A673 (cell line): ENCODE data around the gene KCNA3. TPM values are rescaled to one million over a fixed set of nuclear protein-coding genes. Genes with fewer than 3 reads are reported as not detected.

Experiments used
- BruUV-seq: library from RNA; stranded (reverse); fragments of 400-500 nt; replicated peaks from 2 replicates; lab custom pipeline; 2021; lab: Mats Ljungman, UMichigan
- CTCF ChIA-PET: fragments of 300-600 bp; sonication (Branson Sonifier 250); formaldehyde crosslinking; loops from one replicate; lab custom pipeline; 2022; ENCODE audit warnings: antibody characterized with exemption; lab: Charles Lee
- POLR2A ChIA-PET: fragments of 300-600 bp; sonication (Branson Sonifier 250); formaldehyde crosslinking; loops from one replicate; lab custom pipeline; 2022; ENCODE audit warnings: antibody characterized with exemption; ENCODE audit not compliant: low non-redundant PET; lab: Charles Lee
- DNase-seq: peaks from one replicate; pipeline ENCODE4 v3.0.0-alpha.2; 2015; ENCODE audit warnings: low spot score
- H3K27ac ChIP-seq: fragments of 200-600 bp; sonication (generic); 2 replicates; pipeline ENCODE4 v1.5.1; 2016; ENCODE audit warnings: mixed run types, low read depth, mild to moderate bottlenecking, mixed read lengths, antibody characterized with exemption, low read length; ENCODE audit not compliant: poor library complexity, severe bottlenecking
- H3K27me3 ChIP-seq: fragments of 200-600 bp; sonication (generic); replicated peaks from 2 replicates; pipeline ENCODE4 v1.6.1; 2017; ENCODE audit warnings: mixed run types, low read depth, mild to moderate bottlenecking, mixed read lengths, antibody characterized with exemption, low read length; ENCODE audit not compliant: insufficient read depth, poor library complexity
- H3K36me3 ChIP-seq: fragments of 200-600 bp; sonication (generic); 2 replicates; pipeline ENCODE4 v1.6.1; 2016; ENCODE audit warnings: mixed run types, mild to moderate bottlenecking, mixed read lengths, antibody characterized with exemption, low read length; ENCODE audit not compliant: insufficient read depth, poor library complexity, severe bottlenecking
- H3K4me1 ChIP-seq: fragments of 200-600 bp; sonication (generic); 2 replicates; pipeline ENCODE4 v1.6.1; 2017; ENCODE audit warnings: mixed run types, mild to moderate bottlenecking, mixed read lengths, antibody characterized with exemption, low read length; ENCODE audit not compliant: insufficient read depth, poor library complexity, severe bottlenecking
- H3K4me3 ChIP-seq: fragments of 200-600 bp; sonication (generic); 2 replicates; pipeline ENCODE4 v1.5.1; 2016; ENCODE audit warnings: low read depth, mixed run types, mild to moderate bottlenecking, mixed read lengths, low read length; ENCODE audit not compliant: poor library complexity, severe bottlenecking
- H3K9me3 ChIP-seq: fragments of 200-600 bp; sonication (generic); 2 replicates; pipeline ENCODE4 v1.6.1; 2016; ENCODE audit warnings: mixed run types, low read depth, mild to moderate bottlenecking, mixed read lengths, antibody characterized with exemption, low read length; ENCODE audit not compliant: poor library complexity, severe bottlenecking
- EZH2 ChIP-seq: fragments of 200-600 bp; sonication (generic); IDR thresholded peaks from 2 replicates; pipeline ENCODE4 v1.6.1; 2017; ENCODE audit warnings: borderline replicate concordance, low read depth, mild to moderate bottlenecking, mixed read lengths, antibody characterized with exemption, low read length; ENCODE audit not compliant: poor library complexity, severe bottlenecking
- intact Hi-C: fragments of 100-400 bp; cut with micrococcal nuclease; formaldehyde crosslinking; loops from one replicate; pipeline ENCODE4 v1.10.0; 2022; ENCODE audit not compliant: unreplicated experiment
- total RNA-seq: library from RNA; stranded (reverse); gene quantifications from 2 replicates; pipeline ENCODE4 v1.2.3, GENCODE V29; 2021
- TF ChIP-seq, protein P1 (sequence below): fragments of 300-800, 200-600 bp; sonication (generic); conservative IDR thresholded peaks from 2 replicates; pipeline ENCODE4 v1.5.1; 2017; ENCODE audit warnings: low read depth, mild to moderate bottlenecking, antibody characterized with exemption, low read length, moderate library complexity, mixed read lengths

Gene KCNA3
- total RNA-seq, 1 experiment from 2014 or later: 0.43 TPM

DNA sequence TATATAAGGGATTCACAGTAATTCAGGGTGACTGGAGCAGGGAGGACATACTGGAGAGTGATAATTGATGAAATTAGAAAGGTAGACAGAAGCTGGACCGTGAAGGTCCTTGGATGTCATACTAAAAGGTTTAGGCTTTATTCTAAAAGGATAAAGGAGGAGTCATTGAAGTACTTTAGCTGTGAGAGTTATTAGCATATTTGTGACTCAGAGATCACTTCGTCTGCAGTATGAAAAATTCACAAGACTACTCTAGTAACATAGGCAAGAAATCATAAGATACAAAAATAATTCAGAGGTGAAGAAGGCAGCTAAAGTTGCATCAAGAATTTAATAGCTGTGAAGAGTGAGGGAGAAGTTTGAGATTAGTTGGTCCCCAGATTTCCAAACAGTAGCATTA is 26.3 kb downstream of the KCNA3 start:
- Histone ChIP-seq H3K27me3 (peaks cover 18% of the 10 kb centered on the region), H3K36me3 (no peaks in the 10 kb centered on the region), H3K4me1 (peaks cover 51% of the 10 kb centered on the region), H3K4me3 (no peak overlapping the region), H3K9me3 (no peaks in the 10 kb centered on the region), H3K27ac (no peak overlapping the region)
- no TSS peak for BruUV-seq
- no peak for TF ChIP-seq EZH2
- TF ChIP-seq, protein P1, sequence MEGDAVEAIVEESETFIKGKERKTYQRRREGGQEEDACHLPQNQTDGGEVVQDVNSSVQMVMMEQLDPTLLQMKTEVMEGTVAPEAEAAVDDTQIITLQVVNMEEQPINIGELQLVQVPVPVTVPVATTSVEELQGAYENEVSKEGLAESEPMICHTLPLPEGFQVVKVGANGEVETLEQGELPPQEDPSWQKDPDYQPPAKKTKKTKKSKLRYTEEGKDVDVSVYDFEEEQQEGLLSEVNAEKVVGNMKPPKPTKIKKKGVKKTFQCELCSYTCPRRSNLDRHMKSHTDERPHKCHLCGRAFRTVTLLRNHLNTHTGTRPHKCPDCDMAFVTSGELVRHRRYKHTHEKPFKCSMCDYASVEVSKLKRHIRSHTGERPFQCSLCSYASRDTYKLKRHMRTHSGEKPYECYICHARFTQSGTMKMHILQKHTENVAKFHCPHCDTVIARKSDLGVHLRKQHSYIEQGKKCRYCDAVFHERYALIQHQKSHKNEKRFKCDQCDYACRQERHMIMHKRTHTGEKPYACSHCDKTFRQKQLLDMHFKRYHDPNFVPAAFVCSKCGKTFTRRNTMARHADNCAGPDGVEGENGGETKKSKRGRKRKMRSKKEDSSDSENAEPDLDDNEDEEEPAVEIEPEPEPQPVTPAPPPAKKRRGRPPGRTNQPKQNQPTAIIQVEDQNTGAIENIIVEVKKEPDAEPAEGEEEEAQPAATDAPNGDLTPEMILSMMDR: no peak
- no peak for DNase-seq
- intact Hi-C loops: no loop called here
- POLR2A ChIA-PET: no interaction called here
- CTCF ChIA-PET: no interaction called here

- BruUV-seq: no TSS peak
- Histone ChIP-seq H3K27ac (peak overlapping the region; percentile 56), H3K4me3 (no peak overlapping the region), H3K4me1 (peaks cover 52% of the 10 kb centered on the region), H3K27me3 (peaks cover 18% of the 10 kb centered on the region), H3K9me3 (no peaks in the 10 kb centered on the region), H3K36me3 (no peaks in the 10 kb centered on the region)
- intact Hi-C loops: loop anchor here (1.0 kb wide), 1 partner anchor 28 kb away; no protein-coding TSS in a partner anchor
- POLR2A ChIA-PET: interaction anchor here (0.6 kb wide), 1 partner anchor 317 kb away, joined by 3 read pairs; no protein-coding TSS in a partner anchor
- CTCF ChIA-PET: interaction anchor here (1.0 kb wide), 1 partner anchor 119 kb away, joined by 4 read pairs; no protein-coding TSS in a partner anchor
- TF ChIP-seq, protein P1: no peak
- TF ChIP-seq EZH2: no peak
- DNase-seq: peak; percentile 88
These were observed 27.4 kb downstream of the KCNA3 start for GRCh38 chr1:110647254-110647891.

DNA sequence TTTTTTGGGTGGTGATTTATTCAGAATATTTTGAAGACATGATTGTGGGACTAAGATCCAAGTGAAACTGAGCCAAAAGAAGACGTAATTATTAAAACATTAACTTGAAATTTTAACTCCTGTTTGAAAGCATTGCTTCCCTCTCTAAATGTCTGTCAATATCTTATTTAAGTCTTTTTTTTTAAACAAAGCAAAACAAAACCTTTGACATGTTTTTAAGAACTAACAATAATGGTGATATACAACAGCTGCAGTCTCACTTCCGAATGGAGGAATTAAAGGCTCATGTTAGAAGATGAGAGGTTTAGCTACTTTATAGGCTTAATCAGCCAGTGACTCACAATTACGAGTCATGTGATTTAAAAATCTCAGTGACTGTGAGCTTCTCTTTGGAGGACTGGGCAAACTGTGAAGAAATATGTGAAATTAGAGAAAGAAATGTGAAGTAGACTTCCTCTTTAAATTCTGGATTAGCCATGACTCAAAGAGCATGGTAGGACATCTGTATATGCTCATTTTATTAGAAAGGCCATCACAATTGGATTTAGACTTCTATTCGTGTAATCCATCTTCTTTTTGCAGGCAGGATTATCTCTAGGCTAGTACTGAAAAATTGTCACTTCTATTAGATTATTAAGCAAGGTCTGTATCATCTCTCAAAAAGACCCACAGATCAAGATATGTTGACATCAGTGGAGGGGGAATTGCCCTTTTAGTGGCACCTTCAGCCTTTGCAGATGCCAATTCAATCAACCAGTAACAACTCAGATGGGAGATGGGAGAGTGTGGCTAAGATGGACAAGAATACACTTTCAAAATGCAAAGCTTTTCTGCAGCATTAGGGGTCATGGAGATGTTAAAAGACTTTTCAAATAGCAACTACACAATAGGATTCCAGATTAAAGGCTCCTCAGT is 28.7 kb downstream of the KCNA3 start:
- no peak overlapping the region for H3K4me3 ChIP-seq
- peaks cover 17% of the 10 kb centered on the region for H3K27me3 ChIP-seq
- H3K27ac ChIP-seq: peak overlapping the region; percentile 56
- DNase-seq: peak; percentile 95
- TF ChIP-seq, protein P1: no peak
- no peak for TF ChIP-seq EZH2
- intact Hi-C loops: no loop called here
- ChIA-PET POLR2A (interaction anchor here (0.7 kb wide), 1 partner anchor 11 kb away, joined by 4 read pairs; no protein-coding TSS in a partner anchor), CTCF (interaction anchor here (1.0 kb wide), 1 partner anchor 120 kb away, joined by 4 read pairs; no protein-coding TSS in a partner anchor)
- no TSS peak for BruUV-seq
- H3K4me1 ChIP-seq: peaks cover 52% of the 10 kb centered on the region
- H3K9me3 ChIP-seq: no peaks in the 10 kb centered on the region
- H3K36me3 ChIP-seq: no peaks in the 10 kb centered on the region
